Endothelial cell (in vitro differentiated cells): ENCODE measurements around the gene EHMT1. TPM values are rescaled to one million over a fixed set of nuclear protein-coding genes. Genes with fewer than 3 reads are reported as not detected.
A peak's percentile ranks its signal among the peaks of the same experiment; 100 is the strongest.

ENCODE experiments used
- DNase-seq: peaks from one replicate; pipeline ENCODE4 v3.0.0; 2021; ENCODE audit warnings: low spot score
- H3K27ac Mint-ChIP-seq: one replicate; pipeline ENCODE4 v1.8.0; 2021; ENCODE audit warnings: mixed read lengths, inconsistent platforms; ENCODE audit not compliant: unreplicated experiment
- H3K27me3 Mint-ChIP-seq: one replicate; pipeline ENCODE4 v1.8.0; 2021; ENCODE audit warnings: mild to moderate bottlenecking, moderate library complexity, mixed read lengths, inconsistent platforms; ENCODE audit not compliant: unreplicated experiment
- H3K36me3 Mint-ChIP-seq: one replicate; pipeline ENCODE4 v1.8.0; 2021; ENCODE audit warnings: mild to moderate bottlenecking, low read depth, mixed read lengths, inconsistent platforms; ENCODE audit not compliant: unreplicated experiment
- H3K4me1 Mint-ChIP-seq: one replicate; pipeline ENCODE4 v1.8.0; 2021; ENCODE audit warnings: mild to moderate bottlenecking, mixed read lengths, inconsistent platforms; ENCODE audit not compliant: unreplicated experiment
- H3K4me3 Mint-ChIP-seq: one replicate; pipeline ENCODE4 v1.8.0; 2021; ENCODE audit warnings: mild to moderate bottlenecking, mixed read lengths, inconsistent platforms; ENCODE audit not compliant: unreplicated experiment
- H3K9me3 Mint-ChIP-seq: one replicate; pipeline ENCODE4 v1.8.0; 2021; ENCODE audit warnings: mixed read lengths, inconsistent platforms; ENCODE audit not compliant: unreplicated experiment
- total RNA-seq: library from RNA; stranded (reverse); fragmentation: NEBNext Ultra II Directional; extraction: Animal tissue kit (Norgen Biotek cat#: 25700); gene quantifications from one replicate; pipeline ENCODE4 v1.2.1, GENCODE V29; 2021; ENCODE audit not compliant: unreplicated experiment
- TF ChIP-seq, protein P1 (sequence below): fragments of 200-600 bp; sonication (generic); IDR thresholded peaks from one replicate; pipeline ENCODE4 v1.5.0; 2021; ENCODE audit warnings: antibody characterized with exemption; ENCODE audit not compliant: unreplicated experiment

EHMT1 gene
- total RNA-seq, 1 donor from 2014 or later = 120 TPM

DNA sequence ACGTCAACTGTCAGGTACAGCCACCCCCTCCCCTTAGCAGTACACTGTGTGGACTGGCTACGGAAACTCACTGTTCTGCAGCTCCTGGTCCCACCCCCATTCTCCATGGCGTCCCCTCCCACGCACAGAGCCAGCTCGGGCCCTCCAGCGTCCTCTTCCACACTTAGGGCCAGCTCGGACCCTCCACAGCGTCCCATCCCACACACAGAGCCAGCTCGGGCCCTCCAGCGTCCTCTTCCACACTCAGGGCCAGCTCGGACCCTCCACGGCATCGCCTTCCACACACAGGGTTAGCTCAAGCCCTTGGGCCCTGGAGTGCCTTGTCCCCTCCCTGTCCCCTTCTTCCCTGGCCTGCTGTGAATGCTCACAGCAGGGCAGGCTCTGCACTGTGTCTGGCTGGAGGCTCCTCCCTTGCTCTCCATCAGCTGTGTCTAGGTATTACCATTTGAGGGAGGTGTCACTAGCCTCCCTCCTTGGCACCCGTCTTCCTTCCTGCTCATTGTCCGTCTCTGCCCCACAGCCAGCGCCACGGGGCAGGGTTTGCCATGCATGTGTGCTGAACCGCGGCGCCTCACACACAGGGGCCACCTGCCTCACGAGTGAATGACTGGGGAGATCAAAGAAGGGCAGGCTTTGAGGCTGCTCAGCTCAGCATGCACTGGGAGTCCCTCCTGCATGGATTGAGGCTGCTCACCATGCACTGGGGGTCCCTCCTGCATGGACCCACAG lies 180.3 kb downstream of the EHMT1 start:
- H3K36me3 Mint-ChIP-seq = peaks cover 74% of the 10 kb centered on the region
- no peak for DNase-seq
- no peaks in the 10 kb centered on the region for H3K4me1 Mint-ChIP-seq
- peaks cover 15% of the 10 kb centered on the region for H3K27me3 Mint-ChIP-seq
- TF ChIP-seq, protein P1, sequence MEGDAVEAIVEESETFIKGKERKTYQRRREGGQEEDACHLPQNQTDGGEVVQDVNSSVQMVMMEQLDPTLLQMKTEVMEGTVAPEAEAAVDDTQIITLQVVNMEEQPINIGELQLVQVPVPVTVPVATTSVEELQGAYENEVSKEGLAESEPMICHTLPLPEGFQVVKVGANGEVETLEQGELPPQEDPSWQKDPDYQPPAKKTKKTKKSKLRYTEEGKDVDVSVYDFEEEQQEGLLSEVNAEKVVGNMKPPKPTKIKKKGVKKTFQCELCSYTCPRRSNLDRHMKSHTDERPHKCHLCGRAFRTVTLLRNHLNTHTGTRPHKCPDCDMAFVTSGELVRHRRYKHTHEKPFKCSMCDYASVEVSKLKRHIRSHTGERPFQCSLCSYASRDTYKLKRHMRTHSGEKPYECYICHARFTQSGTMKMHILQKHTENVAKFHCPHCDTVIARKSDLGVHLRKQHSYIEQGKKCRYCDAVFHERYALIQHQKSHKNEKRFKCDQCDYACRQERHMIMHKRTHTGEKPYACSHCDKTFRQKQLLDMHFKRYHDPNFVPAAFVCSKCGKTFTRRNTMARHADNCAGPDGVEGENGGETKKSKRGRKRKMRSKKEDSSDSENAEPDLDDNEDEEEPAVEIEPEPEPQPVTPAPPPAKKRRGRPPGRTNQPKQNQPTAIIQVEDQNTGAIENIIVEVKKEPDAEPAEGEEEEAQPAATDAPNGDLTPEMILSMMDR = no peak
- no peak overlapping the region for H3K4me3 Mint-ChIP-seq
- no peaks in the 10 kb centered on the region for H3K9me3 Mint-ChIP-seq
- H3K27ac Mint-ChIP-seq = no peak overlapping the region

DNA sequence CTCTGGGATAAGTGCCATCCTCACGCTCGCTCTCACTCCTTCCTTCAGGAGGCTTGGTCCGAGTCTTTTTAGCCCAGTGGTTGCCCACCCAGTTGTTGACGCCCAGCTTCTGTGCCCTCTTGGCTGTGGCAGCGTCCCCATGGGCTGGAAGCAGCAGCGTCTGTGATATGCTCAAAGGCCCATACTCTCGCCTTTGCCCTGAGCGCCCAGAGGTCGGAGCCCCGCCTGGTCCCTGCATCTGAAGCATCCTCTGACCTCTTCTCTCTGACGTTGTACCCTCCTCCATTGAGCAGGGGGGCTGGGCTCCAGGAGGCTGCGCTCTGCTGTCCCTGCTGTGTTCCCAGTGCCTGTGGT lies 180.8 kb downstream of the EHMT1 start:
- no peak for DNase-seq

DNA sequence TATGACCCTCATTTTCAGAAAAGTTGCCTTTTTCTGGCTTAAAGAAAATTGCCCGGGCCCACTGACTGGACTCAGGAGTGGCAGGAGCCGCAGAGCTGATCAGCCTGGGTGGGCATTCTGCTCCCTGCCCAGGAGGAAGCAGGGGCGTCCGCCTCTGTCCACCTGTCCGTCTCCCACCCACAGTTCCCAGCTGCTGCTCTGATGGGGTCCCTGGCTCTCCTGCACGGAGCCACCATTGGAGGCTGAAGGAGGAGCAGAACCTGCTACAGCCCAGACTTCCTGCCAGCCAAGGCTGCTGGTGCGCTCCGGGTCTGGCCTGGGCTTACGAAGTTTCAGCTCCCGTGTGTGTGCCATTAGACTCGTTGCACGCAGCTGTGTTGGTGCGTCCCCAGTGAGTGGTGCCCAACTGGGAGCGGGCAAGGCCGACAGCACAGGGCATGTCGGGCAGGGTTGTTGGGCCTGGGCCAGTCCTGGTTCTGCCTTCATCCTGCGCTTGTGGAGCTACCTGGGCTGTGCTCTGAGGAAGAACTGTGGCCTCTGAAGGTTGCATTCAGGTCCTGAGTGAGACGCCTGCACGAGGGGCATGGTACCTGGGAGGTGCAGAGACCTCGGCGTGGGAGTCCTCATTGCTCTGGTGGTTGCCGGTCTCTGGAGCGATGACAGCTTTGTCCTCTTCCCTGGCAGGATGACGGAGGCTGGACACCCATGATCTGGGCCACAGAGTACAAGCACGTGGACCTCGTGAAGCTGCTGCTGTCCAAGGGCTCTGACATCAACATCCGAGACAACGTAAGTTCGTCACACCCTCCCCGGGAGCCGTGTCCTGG lies 181.6 kb downstream of the EHMT1 start:
- H3K4me3 Mint-ChIP-seq = no peak overlapping the region
- no peaks in the 10 kb centered on the region for H3K9me3 Mint-ChIP-seq
- H3K27ac Mint-ChIP-seq = no peak overlapping the region
- H3K4me1 Mint-ChIP-seq = no peaks in the 10 kb centered on the region
- H3K36me3 Mint-ChIP-seq = peaks cover 81% of the 10 kb centered on the region
- TF ChIP-seq, protein P1 = no peak
- peaks cover 15% of the 10 kb centered on the region for H3K27me3 Mint-ChIP-seq
- no peak for DNase-seq

More for the DNA sequence above, 180.8 kb downstream of the EHMT1 start:
- Mint-ChIP-seq H3K27ac (no peak overlapping the region), H3K36me3 (peaks cover 79% of the 10 kb centered on the region), H3K4me3 (peak overlapping the region; percentile 73), H3K27me3 (peaks cover 15% of the 10 kb centered on the region), H3K9me3 (no peaks in the 10 kb centered on the region), H3K4me1 (no peaks in the 10 kb centered on the region)
- TF ChIP-seq, protein P1 = no peak

DNA sequence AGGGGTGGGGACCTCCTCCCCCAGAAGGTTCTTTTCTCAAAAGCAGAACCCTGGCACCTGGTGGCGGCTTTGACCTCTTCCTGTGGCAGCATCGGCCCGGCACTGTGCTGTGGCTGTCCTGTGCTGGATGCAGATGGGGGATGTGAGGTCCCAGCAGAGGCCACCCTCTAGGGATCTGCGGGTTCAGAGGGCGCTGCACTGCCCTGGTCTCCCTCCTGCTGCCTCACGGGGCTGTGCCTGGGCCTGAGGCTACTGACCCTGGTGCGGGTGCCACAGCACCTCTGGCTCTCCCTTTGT lies 182.2 kb downstream of the EHMT1 start:
- DNase-seq = no peak
- Mint-ChIP-seq H3K27ac (no peak overlapping the region), H3K27me3 (peaks cover 15% of the 10 kb centered on the region), H3K4me3 (no peak overlapping the region), H3K9me3 (no peaks in the 10 kb centered on the region), H3K36me3 (peaks cover 76% of the 10 kb centered on the region), H3K4me1 (no peaks in the 10 kb centered on the region)
- TF ChIP-seq, protein P1 = no peak

DNA sequence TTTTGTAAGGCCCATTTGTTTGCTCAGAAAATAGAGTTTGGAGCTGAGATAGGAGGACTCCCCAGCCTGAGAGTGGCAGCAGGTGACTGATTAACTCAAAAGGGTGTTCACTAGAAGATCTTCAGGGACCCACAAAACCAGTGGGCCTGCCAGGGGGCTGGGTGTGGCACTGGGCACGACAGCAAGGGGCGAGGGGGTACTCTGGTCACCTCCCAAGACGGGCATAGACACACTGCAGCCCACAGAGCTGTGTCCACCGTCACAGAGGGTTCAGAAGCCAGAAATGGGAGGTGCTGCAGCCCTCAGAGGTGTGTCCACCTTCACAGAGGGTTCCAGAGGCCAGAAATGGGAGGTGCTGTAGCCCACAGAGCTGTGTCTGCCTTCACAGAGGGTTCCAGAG lies 183.2 kb downstream of the EHMT1 start:
- TF ChIP-seq, protein P1 = no peak
- Mint-ChIP-seq H3K4me1 (no peaks in the 10 kb centered on the region), H3K36me3 (peaks cover 73% of the 10 kb centered on the region), H3K9me3 (no peaks in the 10 kb centered on the region), H3K27me3 (peaks cover 15% of the 10 kb centered on the region), H3K27ac (no peak overlapping the region), H3K4me3 (peak overlapping the region; percentile 32)
- no peak for DNase-seq
